Head of caudate nucleus (tissue), 42 donors: ENCODE results near the gene NUDT15.
"Not testable (repeated sequence)": the region's sequence is repeated elsewhere in the genome, so short reads cannot be mapped to it uniquely, and the experiment has no call there.

Source experiments
- DNase-seq, 42 donors: peaks; one replicate each; pipeline versions ENCODE4 v3.0.0 to v3.0.0-alpha.2; 2020 to 2021; ENCODE audit warnings: mixed read lengths in 7 of 42
- intact Hi-C: fragments of 100-400 bp; cut with DNase I; formaldehyde crosslinking; loops from one replicate; pipeline ENCODE4 v1.15.0; 2022

NUDT15 gene

DNA sequence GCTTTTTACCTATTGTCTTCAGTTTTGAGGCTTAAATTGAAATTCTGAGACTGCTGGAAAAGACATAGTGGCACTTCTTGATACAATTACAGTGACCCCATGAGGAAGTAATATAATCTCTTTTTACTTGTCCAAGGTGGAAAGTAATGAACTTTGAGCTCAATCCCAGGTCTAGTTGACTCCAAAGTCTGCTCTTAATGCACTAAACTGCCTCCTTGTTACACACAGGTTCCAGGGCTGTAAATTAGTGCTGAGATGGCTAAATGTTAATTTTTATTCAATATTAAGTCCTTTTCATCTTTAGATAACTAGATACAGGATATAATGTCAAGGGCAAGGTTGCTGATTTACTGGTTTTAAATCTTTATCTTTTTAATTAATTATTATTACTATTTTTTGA, 2.5 kb downstream of the NUDT15 start:
- intact Hi-C loops = no loop called here
- no peak for DNase-seq

DNA sequence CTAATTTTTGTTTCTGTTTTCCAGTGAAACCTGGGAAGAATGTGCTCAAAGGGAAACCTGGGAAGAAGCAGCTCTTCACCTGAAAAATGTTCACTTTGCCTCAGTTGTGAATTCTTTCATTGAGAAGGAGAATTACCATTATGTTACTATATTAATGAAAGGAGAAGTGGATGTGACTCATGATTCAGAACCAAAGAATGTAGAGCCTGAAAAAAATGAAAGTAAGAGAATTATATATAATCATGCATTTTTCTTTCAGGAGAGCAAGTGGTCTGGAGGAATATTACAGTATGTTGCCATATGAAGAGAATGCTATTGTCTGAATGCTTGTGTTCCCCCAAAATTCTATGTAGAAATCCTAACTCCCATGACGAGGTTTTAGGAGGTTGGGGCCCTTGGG, 3.4 kb downstream of the NUDT15 start:
- intact Hi-C loops = no loop called here
- DNase-seq = no peak

DNA sequence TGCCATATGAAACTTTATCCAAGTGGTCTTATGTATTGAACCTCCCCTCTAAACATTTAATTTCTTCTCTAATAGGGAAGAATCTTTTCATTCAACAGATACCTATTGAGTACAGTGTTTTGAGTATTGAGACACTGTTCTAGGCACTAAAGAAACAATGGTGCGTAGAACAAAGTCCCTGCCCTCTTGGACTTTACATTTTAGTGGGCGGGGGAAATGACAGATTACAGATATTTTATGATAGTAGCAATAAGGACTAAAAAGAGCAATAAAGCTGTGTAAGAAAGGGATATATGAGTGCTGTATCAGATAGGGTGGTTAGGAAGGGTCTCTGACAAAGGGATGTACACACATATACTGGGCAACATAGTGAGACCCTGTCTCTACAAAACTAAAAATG, 5.4 kb downstream of the NUDT15 start:
- DNase-seq = no peak
- intact Hi-C loops = no loop called here

DNA sequence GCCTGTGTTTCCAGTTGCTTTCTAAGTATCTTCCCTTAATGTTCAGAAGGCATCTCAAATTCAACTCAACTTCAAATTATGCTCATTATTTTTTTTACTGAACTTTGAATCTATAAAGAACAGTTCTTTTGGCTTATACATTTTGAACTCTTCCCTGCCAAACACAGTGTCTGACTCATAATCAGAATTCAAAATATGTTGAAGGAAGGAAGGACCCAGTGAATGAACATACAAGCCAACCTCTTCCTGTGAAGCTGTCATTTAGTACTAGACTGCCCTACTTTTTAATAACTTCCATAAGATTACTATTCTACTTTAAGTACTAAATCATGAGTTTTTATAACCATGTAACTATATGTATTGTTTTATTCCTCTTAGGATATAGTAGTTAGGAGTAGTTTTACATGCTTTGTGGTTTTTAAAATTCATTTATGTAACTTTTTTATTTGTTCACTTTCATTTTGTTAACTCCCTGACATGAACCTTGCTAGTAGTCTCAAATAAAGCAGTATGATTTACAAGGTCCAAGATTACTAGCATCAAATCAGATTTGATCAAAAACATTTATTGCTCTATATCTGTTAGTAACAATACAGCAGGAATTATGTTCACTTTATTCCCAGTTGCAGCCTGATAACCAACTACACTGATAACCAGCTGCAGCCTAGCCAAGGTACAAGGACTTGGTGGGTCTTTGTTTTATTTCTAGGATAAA, 6.4 kb downstream of the NUDT15 start:
- DNase-seq = no peak
- intact Hi-C loops = no loop called here

DNA sequence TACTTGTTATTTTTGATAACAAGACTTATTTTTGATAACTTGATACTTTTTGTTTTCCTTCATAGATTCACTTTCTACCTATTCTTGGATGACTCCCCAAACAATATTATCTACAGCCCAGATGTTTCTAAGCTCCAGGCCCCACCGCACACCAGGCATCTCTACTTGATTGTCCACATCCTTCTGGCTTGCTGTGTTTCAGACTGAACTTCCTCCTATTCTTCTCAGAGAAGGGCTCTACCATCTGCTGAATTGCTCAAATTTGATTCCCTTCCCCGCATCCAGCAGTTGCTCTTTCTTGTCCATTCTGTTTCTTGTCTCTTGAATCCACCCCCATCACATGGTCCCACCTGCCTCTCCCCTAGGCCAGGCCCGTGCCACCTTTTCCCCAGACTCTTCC, 13.0 kb downstream of the NUDT15 start:
- no peak for DNase-seq
- intact Hi-C loops = no loop called here

DNA sequence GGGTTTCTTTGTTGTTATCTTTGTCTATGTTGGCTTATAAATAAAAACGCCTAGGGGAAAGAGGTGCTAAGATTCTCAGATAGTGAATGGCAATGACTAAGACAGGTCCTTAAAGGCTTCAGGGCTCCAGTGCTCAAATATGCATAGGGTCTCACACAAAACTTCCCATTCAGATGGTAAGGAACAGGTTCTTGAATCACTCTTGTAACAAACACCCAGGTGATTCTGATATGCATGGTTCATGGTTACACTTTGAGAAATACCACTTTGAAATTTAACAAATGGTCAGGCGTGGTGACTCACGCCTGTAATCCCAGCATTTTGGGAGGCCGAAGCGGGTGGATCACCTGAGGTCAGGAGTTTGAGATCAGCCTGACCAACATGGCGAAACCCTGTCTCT, 17.1 kb downstream of the NUDT15 start:
- no peak for DNase-seq
- intact Hi-C loops = no loop called here

DNA sequence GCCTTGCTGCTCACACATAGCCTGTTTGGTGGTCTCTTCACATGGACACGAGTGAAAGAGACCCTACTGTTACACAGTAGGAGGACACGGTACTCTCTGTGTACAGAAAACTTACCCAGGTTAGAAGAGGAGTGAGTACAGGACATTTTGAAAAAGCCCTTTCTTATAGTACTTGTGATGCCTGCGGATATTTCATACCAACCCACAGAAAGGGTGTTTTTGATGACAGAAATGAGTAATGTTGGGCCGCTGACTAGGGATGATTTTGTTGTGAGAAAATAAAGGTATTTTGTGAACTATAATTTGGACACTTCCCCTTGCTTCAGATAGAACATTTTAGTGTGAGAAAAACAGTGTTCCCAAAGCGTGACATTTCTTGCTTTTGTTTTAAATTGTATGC, 18.2 kb downstream of the NUDT15 start:
- no peak for DNase-seq
- intact Hi-C loops = no loop called here

DNA sequence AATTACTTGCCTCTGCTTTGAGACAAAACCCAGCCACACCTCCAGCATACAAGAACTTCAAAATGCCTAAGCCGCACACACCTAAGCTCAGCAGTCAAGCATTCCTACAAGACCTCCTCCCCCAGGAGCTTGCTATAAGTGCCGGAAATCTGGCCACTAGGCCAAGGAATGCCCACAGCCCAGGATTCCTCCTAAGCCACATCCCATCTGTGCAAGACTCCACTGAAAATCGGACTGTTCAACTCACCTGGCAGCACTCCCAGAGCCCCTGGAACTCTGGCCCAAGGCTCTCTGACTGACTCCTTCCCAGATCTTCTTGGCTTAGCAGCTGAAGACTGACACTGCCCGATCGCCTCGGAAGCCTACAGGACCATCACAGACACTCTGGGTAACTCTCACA, 21.0 kb downstream of the NUDT15 start:
- peak in 13 of 42 donors; percentile 3 to 49 (median 15) for DNase-seq
- intact Hi-C loops = not testable (repeated sequence)

DNA sequence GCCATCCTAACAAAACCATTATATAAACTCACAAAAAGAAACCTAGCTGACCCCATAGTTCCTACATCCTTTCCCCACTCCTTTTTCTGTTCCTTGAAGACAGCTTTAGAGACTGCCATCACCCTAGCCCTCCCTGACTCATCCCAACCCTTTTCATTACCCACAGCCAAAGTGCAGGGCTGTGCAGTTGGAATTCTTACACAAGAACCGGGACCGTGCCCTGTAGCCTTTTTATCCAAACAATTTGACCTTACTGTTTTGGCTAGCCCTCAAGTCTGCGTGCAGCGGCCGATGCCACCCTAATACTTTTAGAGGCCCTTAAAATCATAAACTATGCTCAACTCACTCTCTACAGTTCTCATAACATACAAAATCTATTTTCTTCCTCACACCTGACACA, 22.4 kb downstream of the NUDT15 start:
- intact Hi-C loops, DNase-seq: not testable (repeated sequence)

DNA sequence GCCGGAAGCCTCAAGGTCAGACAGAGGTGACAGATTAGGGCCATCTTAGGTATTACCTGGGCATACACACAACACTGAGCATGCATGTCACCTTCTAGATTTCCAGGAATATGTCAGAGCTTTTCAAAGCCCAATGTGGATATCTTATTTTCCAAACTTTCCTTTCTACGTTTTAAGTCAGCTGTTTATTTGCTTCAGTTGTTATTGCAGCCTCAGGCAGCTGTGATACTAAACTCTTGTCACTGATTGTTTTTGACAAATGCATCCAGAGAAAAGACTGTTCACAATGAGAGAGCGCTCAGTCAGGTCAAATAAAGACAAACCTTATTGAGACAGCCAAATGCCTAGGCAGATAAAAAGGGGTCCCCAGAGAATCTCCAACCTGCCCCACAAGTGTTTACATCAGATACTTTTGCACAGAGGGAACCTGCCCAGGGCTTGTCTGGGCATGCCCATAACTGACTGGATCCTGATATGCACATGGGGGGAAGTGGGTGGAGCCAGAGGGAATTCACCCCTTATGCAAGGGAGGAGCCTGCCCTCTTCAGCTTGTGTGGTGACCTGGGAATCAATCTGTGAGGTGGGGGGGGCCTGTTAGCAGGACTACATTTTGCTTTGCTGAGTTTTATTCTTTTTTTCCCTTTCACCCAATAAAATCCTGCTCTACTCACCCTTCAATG, 28.9 kb downstream of the NUDT15 start:
- DNase-seq = no peak
- intact Hi-C loops = no loop called here

DNA sequence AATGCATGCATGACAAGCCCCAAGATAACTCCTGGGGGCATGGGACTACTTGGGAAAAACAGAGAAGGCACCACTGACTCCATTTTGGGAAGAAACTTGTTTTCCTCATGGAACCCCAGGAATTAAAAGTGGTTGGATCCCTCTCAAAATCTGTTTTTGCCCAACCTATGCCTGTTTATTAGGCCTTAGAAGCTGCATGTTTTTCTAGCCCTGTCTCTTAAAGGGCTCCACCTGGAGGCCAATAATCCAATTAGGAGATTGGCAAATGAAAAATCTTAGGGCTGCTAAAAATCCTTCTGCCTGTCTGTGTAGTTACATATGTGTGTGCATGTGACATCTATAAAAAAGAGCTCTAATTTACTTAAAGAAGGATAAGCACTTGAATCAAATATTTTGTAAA, 30.5 kb downstream of the NUDT15 start:
- intact Hi-C loops = no loop called here
- no peak for DNase-seq

DNA sequence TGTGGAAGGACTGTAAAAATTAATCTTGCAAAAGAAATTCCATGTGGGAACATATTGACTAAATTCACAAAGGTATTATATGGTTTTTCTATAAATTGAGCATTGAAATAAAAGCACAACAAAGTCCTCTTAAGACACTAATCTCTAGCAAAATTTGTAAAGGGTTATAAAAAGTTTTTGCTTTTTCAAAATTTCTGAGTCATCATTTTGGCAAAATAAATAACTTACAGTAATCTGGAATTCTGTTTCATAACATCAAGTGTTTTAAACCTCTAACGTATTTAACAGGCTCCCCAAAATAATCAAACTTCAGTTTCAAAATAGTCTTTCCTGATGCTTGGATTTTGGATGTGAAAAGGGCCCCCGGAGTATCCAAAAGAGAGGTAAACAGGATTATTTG, 31.4 kb downstream of the NUDT15 start:
- no peak for DNase-seq
- intact Hi-C loops = no loop called here

DNA sequence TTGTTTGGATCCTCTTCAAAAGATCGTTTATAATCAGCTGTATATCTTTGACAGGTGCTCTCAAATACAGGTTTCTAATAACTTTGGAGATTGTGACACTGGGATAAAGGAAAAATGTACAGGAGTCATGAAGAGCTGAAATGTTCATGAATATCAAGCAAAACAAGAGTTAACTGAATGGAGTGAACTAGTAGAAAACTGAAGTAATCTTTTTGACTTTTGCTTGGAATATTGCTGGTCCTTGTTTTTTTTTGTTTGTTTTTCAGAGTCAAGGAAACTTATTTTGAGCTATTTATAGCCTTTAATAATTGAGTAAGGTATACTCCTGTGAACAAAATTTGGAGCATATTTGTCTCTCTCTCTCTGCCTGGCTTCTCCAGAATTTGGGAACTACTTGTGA, 32.0 kb downstream of the NUDT15 start:
- intact Hi-C loops = no loop called here

DNA sequence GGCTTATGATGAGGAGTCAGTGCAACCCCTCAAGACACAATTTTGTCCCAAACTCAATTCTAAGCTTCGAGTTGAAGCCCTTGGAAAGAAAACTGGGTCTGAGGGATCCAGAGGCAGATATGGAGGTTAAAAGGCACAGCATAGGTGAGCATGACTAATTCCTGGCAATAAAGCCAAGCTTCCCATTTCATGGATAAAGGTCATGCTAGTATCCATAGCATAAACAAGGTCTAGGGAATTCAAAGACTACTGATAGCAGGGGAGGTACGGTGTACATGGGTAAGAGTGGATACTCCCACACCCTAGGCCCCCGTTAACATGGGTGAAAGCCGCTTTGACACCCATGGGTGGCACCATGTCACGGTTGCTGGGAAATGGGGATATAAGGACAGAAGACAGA, 33.4 kb downstream of the NUDT15 start:
- intact Hi-C loops = no loop called here

More for the DNA sequence above, 32.0 kb downstream of the NUDT15 start:
- no peak for DNase-seq

DNA sequence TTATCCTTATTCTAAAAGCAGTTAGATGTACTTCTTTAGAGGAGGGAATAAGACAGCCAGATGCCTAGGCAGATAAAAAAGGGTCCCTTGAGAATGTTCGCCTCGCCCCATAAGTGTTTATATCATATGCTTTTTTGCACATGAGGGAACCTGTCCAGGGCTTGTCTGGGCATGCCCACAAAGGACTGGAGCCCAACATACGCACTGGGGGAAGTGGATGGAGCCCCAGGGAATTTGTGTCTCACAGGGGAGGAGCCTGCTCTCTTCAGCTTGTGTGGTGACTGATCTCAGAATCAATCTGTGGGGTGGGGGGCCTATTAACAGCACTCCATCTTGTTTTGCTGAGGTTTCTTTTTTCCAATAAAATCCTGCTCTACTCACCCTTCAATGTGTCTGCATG, 34.8 kb downstream of the NUDT15 start:
- intact Hi-C loops = no loop called here
- DNase-seq = no peak

More for the DNA sequence above, 33.4 kb downstream of the NUDT15 start:
- no peak for DNase-seq

DNA sequence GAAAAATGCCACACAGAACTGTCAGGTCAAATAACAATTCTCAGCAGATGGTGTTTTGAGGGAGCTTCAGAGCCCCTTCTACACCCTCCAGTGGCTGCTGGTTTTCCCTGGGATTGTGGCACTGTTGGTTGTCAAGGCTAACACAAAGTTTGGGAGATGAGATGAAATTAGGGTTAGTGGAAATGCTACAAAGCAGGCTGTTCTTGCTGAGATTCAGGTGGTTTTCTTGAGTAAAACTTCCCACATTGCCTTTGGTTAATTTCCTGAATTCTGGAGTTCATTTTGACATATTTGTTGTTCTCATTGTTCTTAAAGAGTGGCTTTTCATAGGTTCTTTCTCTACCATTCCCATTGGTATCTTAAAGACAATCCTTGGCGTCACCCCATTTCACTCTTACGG, 35.3 kb downstream of the NUDT15 start:
- intact Hi-C loops = no loop called here
- DNase-seq = no peak

DNA sequence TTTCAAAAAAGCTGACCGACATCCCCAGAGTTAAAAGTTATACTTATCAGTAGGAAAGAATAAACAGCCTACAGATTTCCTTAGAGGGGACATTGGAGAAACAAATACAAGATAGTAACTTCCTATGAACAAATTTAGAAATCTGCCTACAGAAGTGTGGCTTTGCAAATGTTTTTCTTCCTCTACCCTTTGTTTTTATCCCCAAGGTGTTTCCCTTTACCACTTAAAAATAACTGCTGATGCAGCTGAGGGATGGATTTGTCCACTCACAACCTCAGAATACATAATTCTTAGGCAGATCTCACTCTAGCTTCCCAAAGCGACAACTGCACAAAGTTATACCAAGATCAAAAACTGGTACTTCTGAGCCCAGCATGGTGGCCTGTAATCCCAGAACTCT, 36.5 kb downstream of the NUDT15 start:
- intact Hi-C loops = no loop called here
- DNase-seq = no peak

DNA sequence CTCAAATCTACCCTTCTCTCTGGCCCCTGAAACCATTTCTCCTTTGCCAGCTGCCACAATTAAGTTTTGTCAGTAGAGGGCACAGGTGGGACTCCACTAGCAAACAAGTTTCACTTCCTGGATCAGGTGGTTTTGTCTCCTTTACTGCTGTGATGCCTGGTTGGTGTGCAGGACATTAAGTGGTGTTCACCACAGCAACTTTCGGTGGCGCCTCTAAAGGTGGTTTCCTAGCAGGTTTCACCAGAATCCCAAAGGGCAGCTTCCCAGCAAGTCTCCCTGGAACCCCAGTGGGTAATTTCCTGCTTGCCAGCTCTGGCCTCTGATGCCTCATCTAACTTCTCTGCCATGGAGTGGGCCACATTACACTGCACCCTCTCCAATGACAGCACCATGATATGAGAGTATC, 40.7 kb downstream of the NUDT15 start:
- DNase-seq = no peak
- intact Hi-C loops = no loop called here

DNA sequence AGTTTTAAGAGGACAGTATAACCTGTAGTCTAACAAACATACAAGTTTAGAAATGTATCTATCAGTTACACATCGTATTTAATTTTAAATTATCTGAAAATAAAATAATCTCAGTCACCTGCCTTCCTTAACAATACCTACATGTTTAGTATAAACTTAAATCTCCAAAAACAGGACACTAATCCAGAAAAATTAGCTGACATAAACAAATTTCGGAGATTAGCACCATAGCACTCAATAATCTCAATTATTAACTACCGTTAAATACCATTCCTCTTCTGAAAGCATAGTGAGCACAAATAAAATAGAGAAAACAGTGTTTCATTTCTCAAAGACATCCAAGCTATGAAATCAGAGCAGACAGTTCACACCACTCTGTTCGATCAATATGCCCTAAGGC, 44.2 kb downstream of the NUDT15 start:
- intact Hi-C loops = no loop called here
- DNase-seq = no peak

DNA sequence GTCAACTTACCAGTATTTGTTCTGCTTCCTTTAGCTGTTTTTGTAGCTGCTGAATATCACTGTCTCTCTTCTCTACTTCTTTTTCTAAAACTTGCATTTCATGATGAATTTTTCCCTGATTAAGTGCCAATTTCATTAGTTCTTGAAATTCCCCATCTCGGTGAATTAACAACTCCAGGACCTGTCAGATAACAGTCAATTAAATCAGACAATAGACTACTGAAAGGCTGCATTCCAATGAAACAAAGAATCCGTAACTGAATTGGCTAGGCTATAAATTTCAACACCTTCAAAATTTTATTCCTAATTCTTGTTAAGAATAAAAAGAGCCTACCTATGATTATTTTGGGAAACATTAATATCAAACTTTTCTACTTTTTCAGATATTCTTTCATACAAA, 48.7 kb downstream of the NUDT15 start:
- intact Hi-C loops = no loop called here

DNA sequence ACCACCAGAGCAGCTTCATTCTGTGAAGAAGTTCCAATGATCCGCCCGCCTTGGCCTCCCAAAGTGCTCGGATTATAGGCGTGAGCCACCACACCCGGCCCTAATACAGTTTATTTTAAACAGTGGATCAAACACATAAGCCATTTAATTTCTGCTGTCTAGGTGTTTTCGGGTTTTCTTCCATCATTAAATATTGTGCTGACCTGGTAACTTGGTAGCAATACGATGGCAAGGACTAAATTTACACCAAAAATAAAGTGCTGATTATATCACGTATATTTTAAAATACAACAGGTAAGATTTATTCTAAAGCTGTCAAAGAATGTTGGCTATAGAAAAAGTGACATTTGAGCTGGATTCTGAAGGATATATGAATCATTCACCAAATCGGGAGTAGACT, 56.1 kb downstream of the NUDT15 start:
- intact Hi-C loops = loop anchor here (10.0 kb wide), 1 partner anchor 491 kb away; no protein-coding TSS in a partner anchor
- no peak for DNase-seq

More for the DNA sequence above, 48.7 kb downstream of the NUDT15 start:
- no peak for DNase-seq
